ENCODE results near the gene GTPBP3.

DNA sequence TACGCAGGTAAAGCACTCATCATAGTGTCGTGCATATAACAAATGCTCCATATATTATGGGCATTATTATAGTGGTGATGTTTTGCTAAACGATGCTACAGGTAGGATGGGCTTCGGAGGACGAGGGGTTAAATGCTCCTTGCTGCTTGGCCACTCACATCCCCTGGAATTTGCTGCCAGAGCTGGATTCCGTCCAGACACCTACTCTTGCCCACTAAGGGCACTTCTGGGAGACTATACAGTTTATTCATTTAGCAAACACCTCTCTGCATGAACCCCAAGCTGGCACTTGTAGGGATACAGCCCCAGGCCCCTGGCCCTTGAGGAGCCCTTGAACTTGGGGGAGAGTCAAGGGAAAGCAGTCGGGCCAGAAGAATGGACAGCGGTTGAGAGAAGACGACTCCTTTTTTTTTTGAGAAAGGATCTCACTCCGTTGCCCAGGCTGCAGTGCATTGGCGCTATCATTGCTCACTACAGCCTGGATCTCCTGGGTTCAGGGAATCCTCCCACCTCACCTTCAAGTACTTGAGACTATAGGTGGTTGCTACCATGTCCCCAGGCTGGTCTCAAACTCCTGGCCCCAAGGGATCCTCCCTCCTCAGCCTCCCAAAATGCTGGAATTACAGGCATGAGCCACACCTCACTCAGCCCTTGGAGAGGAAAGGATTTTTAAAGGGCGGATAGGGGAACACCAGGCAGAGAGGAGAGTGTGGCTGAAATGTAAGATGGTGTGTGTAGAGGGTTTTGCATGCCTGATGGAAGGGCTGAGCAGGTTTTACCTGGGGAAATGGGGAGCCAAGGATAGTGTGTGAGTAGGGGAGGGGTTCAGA is 32.8 kb upstream of the GTPBP3 start:
- no peak for TF ChIP-seq EZH2 (IDR thresholded peaks at IDR 0.05; ENCODE audit: low read length)
- TF ChIP-seq, protein P1, sequence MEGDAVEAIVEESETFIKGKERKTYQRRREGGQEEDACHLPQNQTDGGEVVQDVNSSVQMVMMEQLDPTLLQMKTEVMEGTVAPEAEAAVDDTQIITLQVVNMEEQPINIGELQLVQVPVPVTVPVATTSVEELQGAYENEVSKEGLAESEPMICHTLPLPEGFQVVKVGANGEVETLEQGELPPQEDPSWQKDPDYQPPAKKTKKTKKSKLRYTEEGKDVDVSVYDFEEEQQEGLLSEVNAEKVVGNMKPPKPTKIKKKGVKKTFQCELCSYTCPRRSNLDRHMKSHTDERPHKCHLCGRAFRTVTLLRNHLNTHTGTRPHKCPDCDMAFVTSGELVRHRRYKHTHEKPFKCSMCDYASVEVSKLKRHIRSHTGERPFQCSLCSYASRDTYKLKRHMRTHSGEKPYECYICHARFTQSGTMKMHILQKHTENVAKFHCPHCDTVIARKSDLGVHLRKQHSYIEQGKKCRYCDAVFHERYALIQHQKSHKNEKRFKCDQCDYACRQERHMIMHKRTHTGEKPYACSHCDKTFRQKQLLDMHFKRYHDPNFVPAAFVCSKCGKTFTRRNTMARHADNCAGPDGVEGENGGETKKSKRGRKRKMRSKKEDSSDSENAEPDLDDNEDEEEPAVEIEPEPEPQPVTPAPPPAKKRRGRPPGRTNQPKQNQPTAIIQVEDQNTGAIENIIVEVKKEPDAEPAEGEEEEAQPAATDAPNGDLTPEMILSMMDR (optimal IDR thresholded peaks at IDR 0.05 in 1 of 3, IDR thresholded peaks at IDR 0.05 in 1 of 3, conservative IDR thresholded peaks at IDR 0.05 in 1 of 3; ENCODE audit: extremely low read depth in 1 of 3, insufficient read depth in 2 of 3, low read length in 3 of 3): no peak
